ENCODE measurements around the gene P2RX3.

The P2RX3 gene

GRCh38 chr11:57312511-57313021, 25.6 kb upstream of the P2RX3 start:
- H3K27me3 ChIP-seq (ENCODE audit: insufficient read depth, low read depth, severe bottlenecking) = no peaks in the 10 kb centered on the region
- H3K9me3 ChIP-seq (ENCODE audit: severe bottlenecking) = no peaks in the 10 kb centered on the region
- peaks cover 42% of the 10 kb centered on the region for H3K36me3 ChIP-seq
- H3K27ac ChIP-seq = no peak overlapping the region
- TF ChIP-seq CTCF (IDR thresholded peaks at IDR 0.05; ENCODE audit: low read depth, low read length) = no peak
- no peak for DNase-seq
- H3K4me3 ChIP-seq (ENCODE audit: low read depth, low read length) = no peak overlapping the region

- no peaks in the 10 kb centered on the region for H3K27me3 ChIP-seq (ENCODE audit: insufficient read depth, low read depth, severe bottlenecking)
- no peak overlapping the region for H3K27ac ChIP-seq
- no peaks in the 10 kb centered on the region for H3K9me3 ChIP-seq (ENCODE audit: severe bottlenecking)
- TF ChIP-seq CTCF (IDR thresholded peaks at IDR 0.05; ENCODE audit: low read depth, low read length) = no peak
- no peak for DNase-seq
- no peak overlapping the region for H3K4me3 ChIP-seq (ENCODE audit: low read depth, low read length)
- H3K36me3 ChIP-seq = peaks cover 49% of the 10 kb centered on the region
Measured at GRCh38 chr11:57313071-57313787, 24.9 kb upstream of the P2RX3 start.

- H3K27ac ChIP-seq = no peak overlapping the region
- H3K27me3 ChIP-seq (ENCODE audit: insufficient read depth, low read depth, severe bottlenecking) = no peaks in the 10 kb centered on the region
- H3K4me3 ChIP-seq (ENCODE audit: low read depth, low read length) = no peak overlapping the region
- no peaks in the 10 kb centered on the region for H3K9me3 ChIP-seq (ENCODE audit: severe bottlenecking)
- TF ChIP-seq CTCF (IDR thresholded peaks at IDR 0.05; ENCODE audit: low read depth, low read length) = no peak
- H3K36me3 ChIP-seq = peaks cover 53% of the 10 kb centered on the region
- DNase-seq = no peak
Measured at GRCh38 chr11:57313788-57314135, 24.4 kb upstream of the P2RX3 start.

GRCh38 chr11:57314221-57314973, 23.8 kb upstream of the P2RX3 start:
- Histone ChIP-seq H3K4me3 (ENCODE audit: low read depth, low read length) (no peak overlapping the region), H3K36me3 (peaks cover 52% of the 10 kb centered on the region), H3K9me3 (ENCODE audit: severe bottlenecking) (no peaks in the 10 kb centered on the region), H3K27me3 (ENCODE audit: insufficient read depth, low read depth, severe bottlenecking) (no peaks in the 10 kb centered on the region), H3K27ac (no peak overlapping the region)
- no peak for TF ChIP-seq CTCF (IDR thresholded peaks at IDR 0.05; ENCODE audit: low read depth, low read length)
- DNase-seq = no peak

GRCh38 chr11:57315491-57315890, 22.7 kb upstream of the P2RX3 start:
- H3K9me3 ChIP-seq (ENCODE audit: severe bottlenecking) = no peaks in the 10 kb centered on the region
- H3K27ac ChIP-seq = peak overlapping the region; percentile 31
- peak; percentile 53 for DNase-seq
- H3K36me3 ChIP-seq = peaks cover 51% of the 10 kb centered on the region
- H3K4me3 ChIP-seq (ENCODE audit: low read depth, low read length) = no peak overlapping the region
- TF ChIP-seq CTCF (IDR thresholded peaks at IDR 0.05; ENCODE audit: low read depth, low read length) = no peak
- H3K27me3 ChIP-seq (ENCODE audit: insufficient read depth, low read depth, severe bottlenecking) = no peaks in the 10 kb centered on the region

Measured in WERI-Rb-1 (cell line).